GM12874 (cell line): ENCODE results near the gene ATG9A.

ENCODE experiments used
- TF ChIP-seq, protein P1 (sequence below): IDR thresholded peaks from 2 replicates; pipeline ENCODE4 v1.5.1; 2011; ENCODE audit warnings: low read depth, mild to moderate bottlenecking, control low read depth, low read length, moderate library complexity; ENCODE audit not compliant: insufficient read depth

Gene ATG9A

DNA sequence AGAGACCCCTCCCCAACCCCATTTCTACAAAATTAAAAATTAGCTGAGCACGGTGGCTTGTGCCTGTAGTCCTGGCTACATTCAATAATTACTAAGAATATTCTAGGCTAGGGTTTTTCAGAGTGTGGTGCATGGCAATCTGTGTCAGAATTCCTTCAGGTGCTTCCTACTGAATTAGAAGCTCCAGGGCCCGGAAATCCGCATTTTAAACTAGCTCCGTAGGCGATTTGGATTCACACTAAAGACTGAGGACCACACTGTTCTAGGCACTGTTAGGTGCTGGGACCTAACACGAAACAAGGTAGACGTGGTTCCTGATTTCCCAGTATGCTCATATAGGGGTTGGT lies 23.5 kb downstream of the ATG9A start:
- TF ChIP-seq, protein P1, sequence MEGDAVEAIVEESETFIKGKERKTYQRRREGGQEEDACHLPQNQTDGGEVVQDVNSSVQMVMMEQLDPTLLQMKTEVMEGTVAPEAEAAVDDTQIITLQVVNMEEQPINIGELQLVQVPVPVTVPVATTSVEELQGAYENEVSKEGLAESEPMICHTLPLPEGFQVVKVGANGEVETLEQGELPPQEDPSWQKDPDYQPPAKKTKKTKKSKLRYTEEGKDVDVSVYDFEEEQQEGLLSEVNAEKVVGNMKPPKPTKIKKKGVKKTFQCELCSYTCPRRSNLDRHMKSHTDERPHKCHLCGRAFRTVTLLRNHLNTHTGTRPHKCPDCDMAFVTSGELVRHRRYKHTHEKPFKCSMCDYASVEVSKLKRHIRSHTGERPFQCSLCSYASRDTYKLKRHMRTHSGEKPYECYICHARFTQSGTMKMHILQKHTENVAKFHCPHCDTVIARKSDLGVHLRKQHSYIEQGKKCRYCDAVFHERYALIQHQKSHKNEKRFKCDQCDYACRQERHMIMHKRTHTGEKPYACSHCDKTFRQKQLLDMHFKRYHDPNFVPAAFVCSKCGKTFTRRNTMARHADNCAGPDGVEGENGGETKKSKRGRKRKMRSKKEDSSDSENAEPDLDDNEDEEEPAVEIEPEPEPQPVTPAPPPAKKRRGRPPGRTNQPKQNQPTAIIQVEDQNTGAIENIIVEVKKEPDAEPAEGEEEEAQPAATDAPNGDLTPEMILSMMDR, result no peak

DNA sequence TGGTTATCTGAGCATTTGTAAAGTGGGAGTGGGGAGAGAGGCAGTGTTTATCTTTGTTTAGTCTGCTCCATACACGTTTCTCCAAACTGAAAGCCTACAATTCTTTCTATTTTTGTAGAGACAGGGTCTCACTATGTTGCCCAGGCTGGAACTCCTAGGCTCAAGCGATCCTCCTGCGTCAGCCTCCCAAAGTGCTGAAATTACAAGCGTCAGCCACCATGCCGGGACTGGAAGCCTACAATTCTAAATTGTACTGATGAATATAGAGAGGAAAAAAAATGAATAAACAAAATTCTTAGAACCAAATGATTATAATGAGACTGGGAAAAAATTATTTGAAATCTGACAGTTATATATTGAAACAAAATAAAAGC lies 24.3 kb downstream of the ATG9A start:
- TF ChIP-seq, protein P1, result no peak

DNA sequence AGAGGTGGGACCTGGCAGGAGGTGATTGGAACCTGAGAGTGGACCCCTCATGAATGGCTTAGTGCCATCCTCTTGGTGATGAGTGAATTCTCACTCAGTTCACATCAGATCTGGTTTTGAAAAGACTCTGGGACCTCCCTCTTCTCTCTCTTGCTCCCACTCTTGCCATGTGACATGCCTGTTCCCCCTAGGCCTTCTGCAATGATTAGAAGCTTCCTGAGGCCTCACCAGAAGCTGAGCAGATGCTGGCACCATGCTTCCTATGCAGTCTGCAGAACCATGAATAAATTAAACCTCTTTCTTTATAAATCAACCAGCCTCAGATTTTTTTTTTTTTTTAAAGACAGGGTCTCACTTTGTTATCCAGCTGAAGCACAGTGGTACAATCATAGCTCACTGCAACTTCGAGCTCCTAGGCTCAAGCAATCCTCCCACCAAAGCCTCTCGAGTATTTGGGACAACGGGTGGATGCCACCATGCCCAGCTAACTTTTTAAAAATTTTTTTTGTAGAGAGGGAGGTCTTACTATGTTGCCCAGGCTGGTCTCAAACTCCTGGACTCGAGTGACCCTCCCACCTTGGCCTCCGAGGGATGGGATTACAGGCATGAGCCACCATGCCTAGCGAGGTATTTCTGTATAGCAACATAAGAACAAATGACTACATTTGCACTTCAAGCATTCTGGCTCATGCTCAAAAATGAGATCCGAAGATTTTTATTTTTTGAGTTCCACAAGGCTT lies 24.8 kb downstream of the ATG9A start:
- TF ChIP-seq, protein P1, result no peak

DNA sequence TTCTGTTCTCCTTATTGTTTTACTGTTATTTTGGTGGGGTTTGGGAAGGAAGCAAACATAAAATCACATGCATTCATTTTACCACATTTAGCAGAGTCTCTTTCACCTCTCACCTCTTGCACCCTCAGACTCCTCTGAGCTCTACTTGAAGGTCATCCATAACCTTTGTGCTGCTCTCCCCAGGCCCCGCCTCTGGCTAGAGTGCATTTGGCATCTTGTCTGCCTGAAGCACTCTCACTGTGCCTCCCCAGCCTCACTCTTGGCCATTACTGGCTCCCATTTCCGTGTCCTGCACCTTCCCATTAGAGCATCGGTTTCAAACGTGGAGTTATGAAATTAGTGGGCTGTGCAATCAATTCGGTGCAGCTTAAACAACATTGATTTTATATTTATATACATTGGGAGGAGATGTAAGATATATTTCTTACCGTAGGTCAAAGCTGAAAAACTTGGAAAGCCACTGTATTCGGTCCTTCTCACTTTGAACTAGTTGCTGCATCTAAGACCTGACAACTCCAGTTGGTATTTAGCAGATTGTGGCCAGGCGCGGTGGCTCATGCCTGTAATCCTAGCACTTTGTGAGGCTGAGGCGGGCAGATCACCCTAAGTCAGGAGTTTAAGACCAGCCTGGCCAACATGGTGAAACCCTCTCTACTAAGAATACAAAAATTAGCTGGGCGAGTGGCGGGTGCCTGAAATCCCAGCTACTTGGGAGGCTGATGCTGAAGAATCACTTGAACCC lies 29.8 kb downstream of the ATG9A start:
- TF ChIP-seq, protein P1, result no peak

DNA sequence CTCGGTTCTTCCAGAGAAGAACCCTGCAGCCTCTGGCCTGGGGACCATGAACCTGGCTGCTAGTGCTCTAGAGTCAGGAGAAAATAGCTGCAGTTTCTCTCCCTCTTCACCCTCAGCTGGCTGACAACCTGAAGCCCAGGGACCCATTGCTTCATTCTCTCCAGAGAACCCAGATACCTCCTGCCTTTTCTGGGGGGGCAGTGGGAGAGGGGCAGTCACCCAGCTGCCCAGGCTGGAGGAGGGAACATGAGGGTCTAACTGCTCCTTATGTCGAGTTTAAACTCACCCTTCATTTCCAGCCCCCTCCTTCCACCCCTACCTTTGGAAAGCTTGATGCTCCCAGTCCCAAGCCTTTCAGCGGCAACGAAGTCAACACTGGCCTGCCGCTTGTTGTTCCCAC lies 30.5 kb downstream of the ATG9A start:
- TF ChIP-seq, protein P1, result no peak

DNA sequence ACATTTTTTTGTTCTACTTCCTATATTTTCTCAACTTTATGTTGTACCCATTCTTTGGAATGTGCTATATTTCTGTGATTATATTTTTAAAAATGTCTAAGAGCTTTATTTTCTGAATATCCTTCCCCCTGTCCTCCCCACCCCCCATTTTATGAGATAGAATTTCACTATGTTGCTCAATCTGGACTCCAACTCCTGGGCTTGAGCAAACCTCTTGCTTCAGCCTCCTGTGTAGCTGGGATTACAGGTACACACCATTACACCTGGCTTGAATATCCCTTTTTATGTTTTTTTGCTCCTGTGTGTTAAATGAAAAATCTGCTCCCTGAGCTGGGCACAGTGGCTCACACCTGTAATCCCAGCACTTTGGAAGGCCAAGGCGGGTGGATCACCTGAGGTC lies 32.0 kb downstream of the ATG9A start:
- TF ChIP-seq, protein P1, result no peak

DNA sequence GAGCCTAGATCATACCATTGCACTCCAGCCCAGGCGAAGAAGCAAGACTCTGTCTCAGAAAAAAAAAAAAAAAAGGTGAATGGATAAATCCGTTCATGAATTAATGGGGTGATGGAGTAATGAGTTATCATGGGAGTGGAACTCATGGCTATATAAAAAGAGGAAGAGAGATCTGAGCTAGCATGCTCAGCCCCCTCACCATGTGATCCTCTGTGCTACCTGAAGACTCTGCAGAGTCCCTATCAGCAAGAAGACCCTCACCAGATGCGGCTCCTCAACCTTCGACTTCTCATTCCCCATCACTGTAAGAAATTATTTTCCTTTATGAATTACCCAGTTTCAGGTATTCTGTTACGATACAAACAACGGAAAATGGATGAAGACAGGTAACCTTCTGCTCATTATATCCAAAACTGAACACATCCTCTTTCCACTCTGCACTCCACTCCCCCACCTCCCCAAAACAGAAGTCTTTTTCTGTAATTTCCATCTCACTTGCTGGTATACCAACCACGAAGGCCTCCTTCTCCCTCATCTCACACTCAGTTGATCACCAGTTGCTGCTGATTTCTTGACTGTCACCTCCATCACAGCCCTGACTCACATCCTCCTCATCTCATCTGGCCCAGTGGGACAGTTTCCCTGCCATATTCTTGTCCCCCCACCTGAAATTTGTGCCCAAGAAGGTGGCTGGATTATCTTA lies 42.5 kb downstream of the ATG9A start:
- TF ChIP-seq, protein P1, result no peak
